HG03378 (cell line): ENCODE results near the gene SRSF7.
"Not testable (repeated sequence)": the region's sequence is repeated elsewhere in the genome, so short reads cannot be mapped to it uniquely, and the experiment has no call there.

ENCODE experiments used
- ATAC-seq: cut with Tn5 transposase; IDR thresholded peaks from one replicate; pipeline ENCODE4 v1.9.1; 2021; ENCODE audit warnings: mild to moderate bottlenecking, moderate library complexity; ENCODE audit not compliant: unreplicated experiment

SRSF7 gene

DNA sequence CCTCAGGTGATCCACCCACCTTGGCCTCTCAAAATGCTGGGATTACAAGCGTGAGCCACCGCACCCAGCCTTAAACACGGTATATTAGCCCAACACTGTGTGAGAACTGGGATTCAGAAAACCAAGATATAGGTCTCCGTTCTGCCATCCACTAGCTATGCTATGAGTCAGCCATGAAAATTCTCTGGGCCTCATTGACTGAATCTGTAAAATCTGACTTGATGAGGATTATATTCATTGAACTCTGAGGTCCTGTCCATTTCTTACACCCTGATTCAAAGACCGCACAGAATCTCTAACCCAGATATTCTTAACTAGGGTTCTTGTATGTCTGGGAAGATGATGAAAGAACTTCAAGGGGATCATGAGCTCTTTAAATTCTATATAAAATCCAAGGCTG lies 47.8 kb downstream of the SRSF7 start:
- ATAC-seq: not testable (repeated sequence)

DNA sequence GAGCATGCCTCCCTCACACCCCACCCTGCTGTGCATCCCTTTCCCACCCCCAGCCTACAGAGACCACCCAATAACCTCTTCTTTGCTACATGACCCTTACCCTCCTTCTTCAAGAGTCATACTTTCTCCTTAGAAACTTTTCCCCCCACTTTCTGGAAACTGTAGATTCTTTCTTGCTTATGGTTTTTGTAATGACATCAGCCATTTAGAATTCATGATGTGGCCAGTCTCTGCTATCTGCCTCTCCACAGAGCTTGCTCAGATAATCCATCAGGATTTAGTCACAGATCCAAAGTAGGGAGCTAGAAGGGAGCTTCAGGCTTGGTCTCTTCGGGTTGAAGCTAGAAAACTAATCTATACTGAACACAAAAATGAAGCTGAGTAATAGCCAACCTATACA lies 48.7 kb downstream of the SRSF7 start:
- ATAC-seq: no peak

DNA sequence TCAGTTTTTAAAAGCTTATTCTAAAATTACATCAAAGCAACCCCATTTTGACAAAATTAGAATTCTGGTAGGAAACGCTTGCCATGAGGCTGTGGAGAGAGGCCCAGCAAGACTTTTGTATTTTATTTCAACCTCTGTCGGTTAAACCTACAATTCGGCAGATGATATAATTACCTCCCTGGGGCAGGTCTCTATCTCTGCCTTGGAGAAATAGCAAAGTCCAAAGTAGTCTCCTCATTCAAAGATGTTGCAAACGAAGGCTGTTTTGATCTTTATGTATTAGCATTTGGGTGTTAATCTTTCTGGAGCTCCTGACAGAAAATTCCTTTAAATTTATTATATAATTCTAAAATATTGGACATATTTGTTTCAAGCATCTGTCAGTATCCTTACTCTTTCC lies 49.6 kb downstream of the SRSF7 start:
- no peak for ATAC-seq

DNA sequence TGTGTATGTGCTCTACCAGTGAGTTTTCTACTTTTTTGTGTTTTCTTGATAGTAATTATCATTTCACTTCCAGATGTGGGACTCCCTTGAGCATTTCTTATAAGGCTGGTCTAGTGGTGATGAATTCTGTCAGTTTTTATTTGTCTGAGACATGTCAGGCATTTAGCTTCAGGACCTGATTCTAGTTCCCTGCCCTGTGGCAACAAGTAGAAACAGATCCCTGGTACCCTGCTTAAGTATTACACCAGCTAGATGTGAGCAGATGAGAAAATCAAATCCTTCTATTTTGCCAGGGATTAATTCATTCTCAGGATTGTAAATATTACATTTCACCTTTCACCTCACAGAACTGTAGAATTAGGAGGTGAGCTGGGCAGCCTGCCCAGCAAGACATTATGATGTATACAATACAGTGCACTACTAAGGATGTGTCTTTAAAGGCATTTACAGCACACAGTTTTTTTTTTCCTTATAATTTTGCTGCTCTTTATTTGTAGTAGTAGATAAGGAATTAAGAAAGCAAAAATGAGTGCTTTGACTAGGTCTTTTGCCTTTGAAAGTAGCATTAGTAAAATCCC lies 50.2 kb downstream of the SRSF7 start:
- ATAC-seq: no peak

DNA sequence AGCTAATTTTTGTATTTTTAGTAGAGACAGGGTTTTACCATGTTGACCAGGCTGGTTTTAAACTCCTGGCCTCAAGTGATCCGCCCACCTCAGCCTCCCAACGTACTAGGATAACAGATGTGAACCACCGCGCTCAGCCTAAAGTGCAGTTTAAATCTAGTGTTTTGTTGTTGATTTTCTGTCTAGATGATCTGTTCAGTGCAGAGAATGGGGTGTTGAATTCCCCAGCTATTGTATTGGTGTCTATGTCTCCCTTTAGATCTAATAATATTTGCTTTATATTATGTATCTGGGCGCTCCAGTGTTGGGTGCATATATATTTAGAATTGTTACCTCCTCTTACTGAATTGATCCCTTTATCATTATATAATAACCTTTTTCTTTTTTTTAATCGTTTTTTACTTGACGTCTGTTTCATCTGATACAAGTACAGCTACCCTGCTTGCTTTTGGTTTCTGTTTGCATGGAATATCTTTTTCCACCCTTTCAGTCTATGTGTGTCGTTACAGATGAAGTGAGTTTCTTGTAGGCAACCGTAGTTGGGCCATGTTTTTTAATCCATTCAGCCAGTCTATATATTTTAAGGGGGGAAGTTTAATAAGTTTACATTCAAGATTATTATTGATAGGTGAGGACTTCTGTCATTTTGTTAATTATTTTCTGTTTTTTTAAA lies 50.9 kb downstream of the SRSF7 start:
- ATAC-seq: no peak

DNA sequence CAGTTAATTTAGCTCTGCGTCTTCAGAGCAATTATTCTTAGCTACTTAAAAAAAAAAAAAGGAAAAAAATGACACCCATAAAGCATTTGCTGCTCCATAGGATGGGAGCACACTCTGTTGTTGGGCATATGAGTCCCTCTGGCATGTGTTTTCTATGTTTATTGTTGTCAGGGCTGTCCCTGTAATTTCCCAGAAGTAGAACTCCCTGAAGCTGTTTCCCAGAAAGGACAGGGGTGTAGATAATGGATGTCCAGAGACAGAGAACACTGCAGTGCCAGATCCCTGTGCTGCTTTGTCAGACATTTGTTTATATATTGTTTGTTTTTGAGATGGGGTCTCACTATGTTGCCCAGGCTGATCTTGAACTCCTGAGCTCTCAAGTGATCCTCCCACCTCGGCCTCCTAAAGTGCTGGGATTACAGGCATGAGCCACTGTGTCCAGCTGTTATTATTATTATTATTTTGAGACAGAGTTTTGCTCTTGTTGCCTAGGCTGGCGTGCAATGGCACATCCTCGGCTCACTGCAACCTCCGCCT lies 52.6 kb downstream of the SRSF7 start:
- ATAC-seq: no peak

DNA sequence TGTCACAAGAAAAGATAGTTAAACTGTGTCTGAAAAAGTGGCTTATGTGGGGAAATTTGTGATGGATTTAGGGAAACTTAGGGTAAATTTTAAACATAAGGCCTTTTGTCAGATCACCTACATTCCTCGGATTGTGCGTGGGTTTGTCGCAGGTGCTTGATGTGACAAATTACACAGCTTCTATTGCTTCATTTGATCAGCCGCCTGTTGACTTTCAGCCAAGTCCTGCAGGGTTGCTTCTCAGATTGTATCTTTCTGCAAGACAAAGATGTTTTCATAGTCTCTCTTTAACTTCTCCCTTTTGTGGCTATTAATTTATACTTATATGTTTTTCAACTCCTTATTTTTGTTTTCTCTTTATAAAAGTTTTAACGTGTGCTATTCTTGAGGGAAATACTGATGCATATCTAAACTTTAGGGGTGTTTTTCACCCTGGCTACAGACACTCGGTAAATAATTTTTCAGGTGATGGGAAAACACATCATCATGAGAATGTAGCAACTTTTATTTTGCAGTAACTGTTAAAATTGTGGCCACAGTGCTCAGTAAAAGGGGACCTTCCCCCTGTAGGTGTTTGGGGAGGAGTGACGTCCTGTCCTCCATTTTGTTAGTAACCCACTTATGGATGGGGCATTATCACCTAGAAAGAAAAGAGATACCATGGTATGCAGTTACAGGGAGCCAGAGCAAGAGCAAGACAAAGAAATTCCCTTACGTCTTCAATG lies 53.9 kb downstream of the SRSF7 start:
- ATAC-seq: no peak
